Parathyroid adenoma (tissue), 2 donors: Measurements from ENCODE around the gene CTBP2.

Experiments used
- H2AFZ ChIP-seq: fragments of 300-600 bp; sonication (generic); one replicate; pipeline ENCODE4 v1.7.0; 2017; ENCODE audit warnings: antibody characterized with exemption, mild to moderate bottlenecking
- H3K27ac ChIP-seq: fragments of 300-600 bp; sonication (generic); one replicate; pipeline ENCODE4 v1.7.0; 2017
- H3K27me3 ChIP-seq: fragments of 300-600 bp; sonication (generic); one replicate; pipeline ENCODE4 v1.7.0; 2017; ENCODE audit warnings: low read length; ENCODE audit not compliant: control insufficient read depth, insufficient read depth
- H3K36me3 ChIP-seq: fragments of 300-600 bp; sonication (generic); one replicate; pipeline ENCODE4 v1.7.0; 2017; ENCODE audit warnings: low read length; ENCODE audit not compliant: control insufficient read depth, insufficient read depth
- H3K4me1 ChIP-seq: fragments of 300-600 bp; sonication (generic); one replicate; pipeline ENCODE4 v1.7.0; 2017; ENCODE audit warnings: control low read depth
- H3K4me2 ChIP-seq: fragments of 300-600 bp; sonication (generic); one replicate; pipeline ENCODE4 v1.7.0; 2017; ENCODE audit warnings: low read length
- H3K4me3 ChIP-seq: fragments of 300-600 bp; sonication (generic); one replicate; pipeline ENCODE4 v1.7.0; 2017; ENCODE audit warnings: low read depth, low read length
- H3K79me2 ChIP-seq: fragments of 300-600 bp; sonication (generic); one replicate; pipeline ENCODE4 v1.7.0; 2017; ENCODE audit warnings: control low read depth
- H3K9ac ChIP-seq: fragments of 300-600 bp; sonication (generic); one replicate; pipeline ENCODE4 v1.7.0; 2017; ENCODE audit warnings: mild to moderate bottlenecking
- H3K9me3 ChIP-seq: fragments of 300-600 bp; sonication (generic); one replicate; pipeline ENCODE4 v1.7.0; 2017; ENCODE audit warnings: low read length; ENCODE audit not compliant: control insufficient read depth
- TF ChIP-seq, protein P1 (sequence below): fragments of 300-600 bp; sonication (generic); IDR thresholded peaks from one replicate; pipeline ENCODE4 v1.7.0; 2017; ENCODE audit warnings: antibody characterized with exemption, mild to moderate bottlenecking
- donor health status: primary hyperparathyroidism.

Gene CTBP2

DNA sequence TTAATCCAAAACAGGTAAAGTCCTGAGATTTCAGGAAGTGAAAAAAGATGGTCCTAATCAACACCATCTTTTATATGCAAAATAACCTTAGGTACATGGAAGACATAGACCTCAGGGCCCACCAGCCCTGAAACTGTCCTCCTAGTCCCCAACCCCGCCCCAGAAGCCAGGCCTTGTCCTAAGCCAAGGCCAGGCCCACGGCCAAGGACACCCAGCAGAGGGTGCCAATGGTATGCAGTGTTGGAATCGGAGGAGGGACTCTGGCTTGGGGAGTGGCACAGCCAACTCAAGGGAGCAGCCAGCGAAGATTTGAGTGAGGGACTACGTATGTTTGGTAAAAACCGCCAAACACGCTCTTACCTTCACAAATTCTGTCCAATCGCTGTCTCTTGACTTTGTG lies 121.7 kb downstream of the CTBP2 start:
- Histone ChIP-seq H3K27me3 (no peaks in the 10 kb centered on the region), H3K9ac (no peak overlapping the region), H3K4me2 (no peak overlapping the region), H3K4me3 (no peak overlapping the region), H3K9me3 (no peaks in the 10 kb centered on the region), H3K4me1 (no peaks in the 10 kb centered on the region), H3K79me2 (peaks cover 65% of the 10 kb centered on the region), H3K36me3 (no peaks in the 10 kb centered on the region), H3K27ac (no peak overlapping the region), H2AFZ (no peak overlapping the region)
- TF ChIP-seq, protein P1, sequence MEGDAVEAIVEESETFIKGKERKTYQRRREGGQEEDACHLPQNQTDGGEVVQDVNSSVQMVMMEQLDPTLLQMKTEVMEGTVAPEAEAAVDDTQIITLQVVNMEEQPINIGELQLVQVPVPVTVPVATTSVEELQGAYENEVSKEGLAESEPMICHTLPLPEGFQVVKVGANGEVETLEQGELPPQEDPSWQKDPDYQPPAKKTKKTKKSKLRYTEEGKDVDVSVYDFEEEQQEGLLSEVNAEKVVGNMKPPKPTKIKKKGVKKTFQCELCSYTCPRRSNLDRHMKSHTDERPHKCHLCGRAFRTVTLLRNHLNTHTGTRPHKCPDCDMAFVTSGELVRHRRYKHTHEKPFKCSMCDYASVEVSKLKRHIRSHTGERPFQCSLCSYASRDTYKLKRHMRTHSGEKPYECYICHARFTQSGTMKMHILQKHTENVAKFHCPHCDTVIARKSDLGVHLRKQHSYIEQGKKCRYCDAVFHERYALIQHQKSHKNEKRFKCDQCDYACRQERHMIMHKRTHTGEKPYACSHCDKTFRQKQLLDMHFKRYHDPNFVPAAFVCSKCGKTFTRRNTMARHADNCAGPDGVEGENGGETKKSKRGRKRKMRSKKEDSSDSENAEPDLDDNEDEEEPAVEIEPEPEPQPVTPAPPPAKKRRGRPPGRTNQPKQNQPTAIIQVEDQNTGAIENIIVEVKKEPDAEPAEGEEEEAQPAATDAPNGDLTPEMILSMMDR: peak; percentile 13

DNA sequence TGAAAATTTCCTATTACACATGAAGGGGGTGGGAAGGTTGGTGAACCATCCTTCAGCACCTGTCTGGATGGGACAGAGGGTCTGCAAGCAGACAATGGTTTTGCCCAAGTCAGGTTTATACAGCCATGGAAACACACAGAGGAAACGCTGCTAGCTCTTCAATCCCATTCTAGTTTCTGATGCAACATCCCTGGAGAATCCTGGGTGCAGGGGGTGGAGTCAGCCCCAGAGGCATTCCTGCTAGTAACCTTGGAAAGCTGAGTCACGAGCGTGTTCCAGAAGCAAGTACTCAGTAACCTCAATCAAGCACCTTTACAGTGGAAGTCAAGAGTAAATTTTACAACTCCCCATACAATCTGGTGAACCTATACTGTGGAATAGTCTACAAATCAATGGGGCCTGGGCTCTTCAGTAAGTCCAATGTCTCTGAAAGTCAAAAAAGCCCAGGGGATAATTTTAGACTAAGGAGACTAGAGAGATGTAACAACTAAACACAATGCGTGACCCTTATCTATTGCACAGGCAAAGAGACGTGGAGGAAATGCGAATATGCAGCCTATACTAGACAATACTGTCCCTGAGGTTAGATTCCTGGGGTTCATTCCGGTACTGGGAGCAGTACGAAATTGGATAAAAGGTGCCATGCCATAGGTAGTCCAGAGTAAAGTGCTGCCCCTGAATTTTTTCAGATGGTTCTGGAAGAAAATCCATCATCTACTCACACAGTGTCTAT lies 123.1 kb downstream of the CTBP2 start:
- H3K79me2 ChIP-seq: peaks cover 70% of the 10 kb centered on the region
- no peak overlapping the region for H2AFZ ChIP-seq
- H3K4me1 ChIP-seq: no peaks in the 10 kb centered on the region
- no peak overlapping the region for H3K4me2 ChIP-seq
- H3K36me3 ChIP-seq: no peaks in the 10 kb centered on the region
- H3K27me3 ChIP-seq: no peaks in the 10 kb centered on the region
- H3K9ac ChIP-seq: no peak overlapping the region
- H3K9me3 ChIP-seq: no peaks in the 10 kb centered on the region
- TF ChIP-seq, protein P1: no peak
- no peak overlapping the region for H3K4me3 ChIP-seq
- H3K27ac ChIP-seq: no peak overlapping the region

DNA sequence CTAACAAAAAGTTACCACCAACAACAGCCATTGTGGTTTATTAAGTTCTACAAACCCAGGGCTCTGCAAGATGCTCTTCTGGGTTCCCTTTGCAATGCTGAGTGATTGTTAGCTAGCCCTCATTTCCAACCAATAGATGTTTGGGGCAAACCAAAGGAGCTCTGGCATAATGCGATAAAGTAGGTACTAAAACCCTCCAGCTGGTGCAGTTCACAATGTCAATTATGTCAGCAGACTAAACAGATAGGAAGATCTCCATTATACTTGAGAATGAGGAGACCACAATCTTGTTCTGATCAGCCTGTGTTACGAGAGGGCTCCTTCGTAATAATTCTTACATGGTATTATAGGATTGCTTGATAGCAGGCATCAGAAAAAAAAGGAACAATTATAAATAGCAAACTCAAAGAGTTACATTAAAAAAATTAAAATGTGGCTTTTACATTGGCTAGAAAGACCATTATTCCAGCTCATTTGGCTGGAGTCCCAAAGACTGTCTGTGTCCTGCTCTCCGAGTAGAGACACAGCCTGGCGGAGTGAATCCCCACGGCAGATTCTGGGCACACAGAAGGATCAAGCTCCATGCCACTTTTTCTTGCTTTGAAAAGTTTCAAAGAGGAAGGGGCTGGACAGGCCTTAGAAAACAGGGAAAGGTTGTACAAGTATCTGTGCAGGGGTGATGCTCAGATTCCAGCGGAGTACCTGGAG lies 124.6 kb downstream of the CTBP2 start:
- peaks cover 65% of the 10 kb centered on the region for H3K79me2 ChIP-seq
- TF ChIP-seq, protein P1: no peak
- no peaks in the 10 kb centered on the region for H3K36me3 ChIP-seq
- no peak overlapping the region for H3K4me3 ChIP-seq
- no peak overlapping the region for H3K27ac ChIP-seq
- no peaks in the 10 kb centered on the region for H3K4me1 ChIP-seq
- H3K9me3 ChIP-seq: no peaks in the 10 kb centered on the region
- H3K9ac ChIP-seq: no peak overlapping the region
- H2AFZ ChIP-seq: no peak overlapping the region
- no peak overlapping the region for H3K4me2 ChIP-seq
- no peaks in the 10 kb centered on the region for H3K27me3 ChIP-seq

DNA sequence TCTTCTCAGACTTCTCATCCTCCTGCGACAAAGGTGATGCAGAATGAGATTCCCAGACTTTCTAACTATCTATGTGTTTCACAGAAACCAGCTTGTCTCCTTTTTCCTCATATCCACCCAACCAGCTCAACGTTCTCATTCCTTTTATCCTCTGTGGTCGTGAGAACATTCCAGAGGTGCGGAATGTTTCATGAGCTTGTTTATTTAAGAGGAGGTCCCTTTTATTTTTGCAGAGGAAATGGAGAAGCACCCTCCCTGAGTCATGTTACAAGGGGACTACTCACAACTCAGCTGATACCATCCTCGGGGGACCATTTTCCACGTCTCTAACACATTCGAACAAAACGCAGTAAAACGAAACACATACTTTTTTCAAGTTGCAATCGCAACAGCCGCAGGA lies 125.2 kb downstream of the CTBP2 start:
- Histone ChIP-seq H3K27ac (no peak overlapping the region), H2AFZ (no peak overlapping the region), H3K36me3 (no peaks in the 10 kb centered on the region), H3K9ac (no peak overlapping the region), H3K9me3 (no peaks in the 10 kb centered on the region), H3K79me2 (peaks cover 63% of the 10 kb centered on the region), H3K4me1 (no peaks in the 10 kb centered on the region), H3K27me3 (no peaks in the 10 kb centered on the region), H3K4me3 (no peak overlapping the region), H3K4me2 (no peak overlapping the region)
- TF ChIP-seq, protein P1: no peak
